Endothelial cell of umbilical vein (primary cell): ENCODE data around the gene C12orf43.

Experiments used
- CTCF ChIP-seq, 2 donors: IDR thresholded peaks; 1 replicate in 1 of 2; 2 replicates in 1 of 2; pipeline ENCODE4 v1.5.1; 2011; ENCODE audit warnings: low read length in 2 of 2, mild to moderate bottlenecking in 2 of 2, moderate library complexity in 2 of 2, control low read depth in 1 of 2, inconsistent platforms in 1 of 2, low read depth in 1 of 2; ENCODE audit not compliant: insufficient read depth in 1 of 2; ENCODE audit errors: extremely low read depth in 1 of 2
- EZH2 ChIP-seq: IDR thresholded peaks from 2 replicates; pipeline ENCODE4 v1.6.1; 2012; ENCODE audit warnings: borderline replicate concordance, low read depth, mild to moderate bottlenecking, moderate library complexity, low read length, inconsistent platforms; ENCODE audit not compliant: severe bottlenecking
- MYC ChIP-seq: IDR thresholded peaks from one replicate; pipeline ENCODE4 v1.6.1; 2011; ENCODE audit warnings: mild to moderate bottlenecking, low read depth, low read length
- POLR2AphosphoS5 ChIP-seq: IDR thresholded peaks from 2 replicates; pipeline ENCODE4 v1.6.1; 2012; ENCODE audit warnings: low read depth, mild to moderate bottlenecking, control low read depth, low read length, moderate library complexity; ENCODE audit not compliant: insufficient read depth

DNA sequence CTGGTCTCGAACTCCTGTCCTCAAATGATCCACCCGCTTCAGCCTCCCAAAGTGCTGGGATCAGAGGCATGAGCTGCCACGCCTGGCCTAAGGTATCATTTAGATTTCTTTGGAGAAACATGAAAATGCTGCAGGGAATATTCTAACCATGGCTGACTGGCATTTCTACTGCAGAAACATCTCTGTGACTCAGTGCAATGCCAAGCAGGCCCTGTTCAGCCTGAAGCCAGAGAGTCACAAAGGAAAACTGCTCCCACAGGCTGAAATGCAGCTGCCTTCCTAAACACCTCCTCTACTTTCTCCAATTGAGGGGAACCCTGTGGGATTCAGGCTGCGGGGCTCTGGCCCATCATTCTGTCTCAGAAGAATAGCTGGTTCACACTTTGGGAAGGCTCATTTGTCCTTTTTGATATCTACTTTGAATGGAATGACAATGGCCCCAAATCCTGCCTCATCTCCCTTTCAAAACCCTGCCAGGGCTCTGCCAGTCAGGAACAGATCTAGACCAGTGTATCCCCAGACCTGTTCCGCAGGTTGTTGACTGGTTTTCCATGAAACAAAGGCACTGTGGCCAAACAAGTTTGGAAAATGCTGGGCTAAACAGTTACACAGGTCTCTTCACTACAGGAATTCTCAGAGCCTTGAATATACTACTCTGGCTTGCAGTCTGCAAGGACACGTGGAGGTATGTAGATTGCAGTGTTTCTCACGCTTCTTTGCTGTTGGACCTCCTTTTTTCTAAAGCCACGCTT is 7.8 kb downstream of the C12orf43 start:
- TF ChIP-seq CTCF (IDR thresholded peaks at IDR 0.05; ENCODE audit: extremely low read depth in 1 of 2, insufficient read depth in 1 of 2, low read depth in 1 of 2, low read length in 2 of 2) = no peak
- TF ChIP-seq MYC = no peak
- TF ChIP-seq POLR2AphosphoS5 = no peak
- TF ChIP-seq EZH2 = no peak
